HepG2 (cell line): ENCODE results near the gene HS3ST5. TPM values are rescaled to one million over a fixed set of nuclear protein-coding genes. Genes with fewer than 3 reads are reported as not detected.

ENCODE experiments used
- CREB1 ChIP-seq, 2 experiments: fragments of 450-650 bp in 1 of 2; IDR thresholded peaks; 2 replicates each; pipeline ENCODE4 v1.6.1; 2016 to 2017; ENCODE audit warnings: control low read depth in 1 of 2, mild to moderate bottlenecking in 1 of 2, missing compliant biosample characterization in 1 of 2, missing genetic modification characterization in 1 of 2
- HOXA7 ChIP-seq: sonication (generic); formaldehyde crosslinking; IDR thresholded peaks from 2 replicates; pipeline ENCODE4 v1.8.1; 2022; ENCODE audit warnings: mild to moderate bottlenecking, missing genetic modification reagents, moderate library complexity
- RXRA ChIP-seq: sonication (generic); formaldehyde crosslinking; IDR thresholded peaks from 2 replicates; pipeline ENCODE4 v1.5.1; 2020; ENCODE audit warnings: missing genetic modification reagents
- SMAD9 ChIP-seq: sonication (generic); formaldehyde crosslinking; IDR thresholded peaks from 2 replicates; pipeline ENCODE4 v1.5.1; 2020; ENCODE audit warnings: mild to moderate bottlenecking, missing genetic modification reagents
- SMARCC2 ChIP-seq: fragments of 450-650 bp; IDR thresholded peaks from 2 replicates; pipeline ENCODE4 v1.6.1; 2017; ENCODE audit warnings: antibody characterized with exemption, mild to moderate bottlenecking
- ZBTB3 ChIP-seq: sonication (generic); formaldehyde crosslinking; IDR thresholded peaks from 2 replicates; pipeline ENCODE4 v1.4.0; 2020; ENCODE audit warnings: low read depth, mild to moderate bottlenecking, moderate library complexity, missing genetic modification reagents, borderline replicate concordance
- ZNF136 ChIP-seq: sonication (generic); formaldehyde crosslinking; IDR thresholded peaks from 2 replicates; pipeline ENCODE4 v1.8.1; 2022; ENCODE audit warnings: low read depth, mild to moderate bottlenecking, moderate library complexity, missing genetic modification reagents
- ZNF138 ChIP-seq: sonication (generic); formaldehyde crosslinking; IDR thresholded peaks from 2 replicates; pipeline ENCODE4 v1.5.0; 2020; ENCODE audit warnings: mild to moderate bottlenecking, low read depth, missing genetic modification reagents
- ZNF225 ChIP-seq: sonication (generic); formaldehyde crosslinking; IDR thresholded peaks from 2 replicates; pipeline ENCODE4 v1.4.0; 2020; ENCODE audit warnings: mild to moderate bottlenecking, missing genetic modification reagents
- ZNF570 ChIP-seq: sonication (generic); formaldehyde crosslinking; IDR thresholded peaks from 2 replicates; pipeline ENCODE4 v1.4.0; 2020; ENCODE audit warnings: mild to moderate bottlenecking, missing genetic modification reagents, borderline replicate concordance
- ZNF629 ChIP-seq: sonication (generic); formaldehyde crosslinking; conservative IDR thresholded peaks from 2 replicates; pipeline ENCODE4 v1.5.0; 2020; ENCODE audit warnings: missing genetic modification reagents
- polyA plus RNA-seq, 8 experiments: library from polyadenylated mRNA; depleted of rRNA in 3 of 8; stranded (reverse) in 7 of 8; unstranded in 1 of 8; fragments of >200 nt; fragmentation: Illumina TruSeq in 4 of 8; extraction: Trizol in 4 of 8; gene quantifications; 2 replicates each; pipeline versions ENCODE4 v1.2.1 to v1.2.3, GENCODE V29; 2011 to 2016; ENCODE audit warnings: low read depth in 4 of 8, missing spikeins in 1 of 8, mixed read lengths in 1 of 8; ENCODE audit not compliant: insufficient read depth in 1 of 8
- total RNA-seq, 5 experiments: library from RNA; depleted of rRNA; stranded (reverse); fragments of >200 nt; fragmentation: Illumina TruSeq; extraction: Trizol; gene quantifications; 2 replicates each; pipeline ENCODE4 v1.2.3, GENCODE V29; 2016; ENCODE audit warnings: low read depth in 1 of 5
- TF ChIP-seq, protein P1 (sequence below): sonication (generic); formaldehyde crosslinking; IDR thresholded peaks from 2 replicates; pipeline ENCODE4 v1.8.1; 2023; ENCODE audit warnings: missing genetic modification reagents, inconsistent platforms, borderline replicate concordance
- TF ChIP-seq, protein P2 (sequence below): sonication (generic); formaldehyde crosslinking; conservative IDR thresholded peaks from 2 replicates; pipeline ENCODE4 v1.4.0; 2020; ENCODE audit warnings: missing genetic modification reagents
- TF ChIP-seq, protein P3 (sequence below): sonication (generic); formaldehyde crosslinking; IDR thresholded peaks from 2 replicates; pipeline ENCODE4 v1.4.0; 2020; ENCODE audit warnings: mild to moderate bottlenecking, missing genetic modification reagents
- TF ChIP-seq, protein P4 (sequence below): sonication (generic); formaldehyde crosslinking; IDR thresholded peaks from 2 replicates; pipeline ENCODE4 v1.5.1; 2020; ENCODE audit warnings: mild to moderate bottlenecking, missing genetic modification reagents, borderline replicate concordance
- TF ChIP-seq, protein P5 (sequence below), 2 experiments: IDR thresholded peaks; 2 replicates each; pipeline ENCODE4 v1.6.1; 2011 to 2012; ENCODE audit warnings: low read length in 2 of 2, borderline replicate concordance in 1 of 2, low read depth in 1 of 2, mild to moderate bottlenecking in 1 of 2, moderate library complexity in 1 of 2

HS3ST5 gene
- total and polyA plus RNA-seq, 2 of the 13 experiments (the other 11 are each of a cell fraction or from before 2014, with no cell fraction given): 1.1 to 1.6 TPM

DNA sequence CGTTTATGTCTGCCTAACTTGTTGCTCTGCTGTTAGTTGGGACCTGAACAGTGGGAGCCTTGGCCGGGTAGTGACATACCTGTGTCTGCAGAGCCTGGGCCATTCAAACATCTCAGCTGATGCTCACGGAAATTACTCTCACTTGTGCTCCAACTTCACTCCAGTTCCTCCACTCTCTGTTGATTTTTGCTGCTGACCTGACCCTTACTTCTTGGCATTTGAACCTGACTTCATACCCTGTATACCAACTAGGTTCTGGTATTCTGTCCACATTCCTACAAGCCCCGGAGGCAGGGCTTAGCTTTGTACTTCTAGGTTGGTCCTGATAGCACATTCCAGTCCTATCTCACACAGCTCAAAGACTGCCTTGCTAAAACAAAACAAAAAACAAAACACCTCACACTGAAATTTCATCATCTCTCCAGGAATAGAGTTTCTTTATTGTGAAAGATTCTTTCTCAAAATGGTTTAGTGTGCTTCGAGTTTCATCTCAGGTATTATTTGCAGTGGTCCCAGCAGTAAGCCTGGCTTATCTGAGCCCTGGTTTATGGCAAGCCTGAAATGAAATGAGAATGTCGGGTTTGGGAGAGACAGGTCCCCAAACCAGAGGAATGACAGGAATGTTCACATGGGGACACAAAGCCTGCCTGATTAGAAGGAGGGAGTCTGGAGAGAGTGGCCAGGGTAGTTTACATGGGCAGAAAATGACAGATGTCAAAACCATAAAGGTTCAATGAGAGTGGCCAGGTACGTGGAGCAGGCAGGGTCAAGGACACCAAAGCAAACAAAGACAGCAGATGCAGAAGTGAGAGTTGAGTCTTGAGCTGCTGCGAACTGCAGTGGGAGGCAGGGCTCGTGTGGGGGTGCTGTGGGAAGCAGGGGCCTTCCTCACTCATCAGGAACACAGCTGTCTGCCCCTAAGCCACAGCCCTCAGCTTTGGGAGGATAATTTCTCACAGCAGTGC is 197.7 kb downstream of the HS3ST5 start (continued):
- TF ChIP-seq CREB1 (IDR thresholded peaks at IDR 0.05) (no peak), CREB1 (CRISPR knock-in tag; IDR thresholded peaks at IDR 0.05) (no peak), SMAD9 (no peak), ZNF629 (CRISPR knock-in tag) (peak; percentile 19; the same call in 1 of the 2 replicates), ZNF570 (CRISPR knock-in tag) (no peak), HOXA7 (CRISPR knock-in tag) (no peak), RXRA (CRISPR knock-in tag) (peak; percentile 74), ZBTB3 (CRISPR knock-in tag) (no peak), ZNF225 (CRISPR knock-in tag) (no peak), SMARCC2 (no peak), ZNF136 (CRISPR knock-in tag) (peak; percentile 44; the same call in 1 of the 2 replicates), ZNF138 (CRISPR knock-in tag) (no peak)
- TF ChIP-seq, protein P1, sequence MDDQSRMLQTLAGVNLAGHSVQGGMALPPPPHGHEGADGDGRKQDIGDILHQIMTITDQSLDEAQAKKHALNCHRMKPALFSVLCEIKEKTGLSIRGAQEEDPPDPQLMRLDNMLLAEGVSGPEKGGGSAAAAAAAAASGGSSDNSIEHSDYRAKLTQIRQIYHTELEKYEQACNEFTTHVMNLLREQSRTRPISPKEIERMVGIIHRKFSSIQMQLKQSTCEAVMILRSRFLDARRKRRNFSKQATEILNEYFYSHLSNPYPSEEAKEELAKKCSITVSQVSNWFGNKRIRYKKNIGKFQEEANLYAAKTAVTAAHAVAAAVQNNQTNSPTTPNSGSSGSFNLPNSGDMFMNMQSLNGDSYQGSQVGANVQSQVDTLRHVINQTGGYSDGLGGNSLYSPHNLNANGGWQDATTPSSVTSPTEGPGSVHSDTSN (CRISPR knock-in tag): no peak
- TF ChIP-seq, protein P2, sequence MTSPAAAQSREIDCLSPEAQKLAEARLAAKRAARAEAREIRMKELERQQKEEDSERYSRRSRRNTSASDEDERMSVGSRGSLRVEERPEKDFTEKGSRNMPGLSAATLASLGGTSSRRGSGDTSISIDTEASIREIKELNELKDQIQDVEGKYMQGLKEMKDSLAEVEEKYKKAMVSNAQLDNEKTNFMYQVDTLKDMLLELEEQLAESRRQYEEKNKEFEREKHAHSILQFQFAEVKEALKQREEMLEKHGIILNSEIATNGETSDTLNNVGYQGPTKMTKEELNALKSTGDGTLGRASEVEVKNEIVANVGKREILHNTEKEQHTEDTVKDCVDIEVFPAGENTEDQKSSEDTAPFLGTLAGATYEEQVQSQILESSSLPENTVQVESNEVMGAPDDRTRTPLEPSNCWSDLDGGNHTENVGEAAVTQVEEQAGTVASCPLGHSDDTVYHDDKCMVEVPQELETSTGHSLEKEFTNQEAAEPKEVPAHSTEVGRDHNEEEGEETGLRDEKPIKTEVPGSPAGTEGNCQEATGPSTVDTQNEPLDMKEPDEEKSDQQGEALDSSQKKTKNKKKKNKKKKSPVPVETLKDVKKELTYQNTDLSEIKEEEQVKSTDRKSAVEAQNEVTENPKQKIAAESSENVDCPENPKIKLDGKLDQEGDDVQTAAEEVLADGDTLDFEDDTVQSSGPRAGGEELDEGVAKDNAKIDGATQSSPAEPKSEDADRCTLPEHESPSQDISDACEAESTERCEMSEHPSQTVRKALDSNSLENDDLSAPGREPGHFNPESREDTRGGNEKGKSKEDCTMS (CRISPR knock-in tag): no peak
- TF ChIP-seq, protein P3, sequence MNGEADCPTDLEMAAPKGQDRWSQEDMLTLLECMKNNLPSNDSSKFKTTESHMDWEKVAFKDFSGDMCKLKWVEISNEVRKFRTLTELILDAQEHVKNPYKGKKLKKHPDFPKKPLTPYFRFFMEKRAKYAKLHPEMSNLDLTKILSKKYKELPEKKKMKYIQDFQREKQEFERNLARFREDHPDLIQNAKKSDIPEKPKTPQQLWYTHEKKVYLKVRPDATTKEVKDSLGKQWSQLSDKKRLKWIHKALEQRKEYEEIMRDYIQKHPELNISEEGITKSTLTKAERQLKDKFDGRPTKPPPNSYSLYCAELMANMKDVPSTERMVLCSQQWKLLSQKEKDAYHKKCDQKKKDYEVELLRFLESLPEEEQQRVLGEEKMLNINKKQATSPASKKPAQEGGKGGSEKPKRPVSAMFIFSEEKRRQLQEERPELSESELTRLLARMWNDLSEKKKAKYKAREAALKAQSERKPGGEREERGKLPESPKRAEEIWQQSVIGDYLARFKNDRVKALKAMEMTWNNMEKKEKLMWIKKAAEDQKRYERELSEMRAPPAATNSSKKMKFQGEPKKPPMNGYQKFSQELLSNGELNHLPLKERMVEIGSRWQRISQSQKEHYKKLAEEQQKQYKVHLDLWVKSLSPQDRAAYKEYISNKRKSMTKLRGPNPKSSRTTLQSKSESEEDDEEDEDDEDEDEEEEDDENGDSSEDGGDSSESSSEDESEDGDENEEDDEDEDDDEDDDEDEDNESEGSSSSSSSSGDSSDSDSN (CRISPR knock-in tag): no peak
- TF ChIP-seq, protein P4, sequence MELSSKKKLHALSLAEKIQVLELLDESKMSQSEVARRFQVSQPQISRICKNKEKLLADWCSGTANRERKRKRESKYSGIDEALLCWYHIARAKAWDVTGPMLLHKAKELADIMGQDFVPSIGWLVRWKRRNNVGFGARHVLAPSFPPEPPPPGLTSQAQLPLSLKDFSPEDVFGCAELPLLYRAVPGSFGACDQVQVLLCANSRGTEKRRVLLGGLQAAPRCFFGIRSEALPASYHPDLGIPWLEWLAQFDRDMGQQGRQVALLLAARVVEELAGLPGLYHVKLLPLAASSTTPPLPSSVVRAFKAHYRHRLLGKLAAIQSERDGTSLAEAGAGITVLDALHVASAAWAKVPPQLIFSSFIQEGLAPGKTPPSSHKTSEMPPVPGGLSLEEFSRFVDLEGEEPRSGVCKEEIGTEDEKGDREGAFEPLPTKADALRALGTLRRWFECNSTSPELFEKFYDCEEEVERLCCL (CRISPR knock-in tag): no peak
- TF ChIP-seq, protein P5, sequence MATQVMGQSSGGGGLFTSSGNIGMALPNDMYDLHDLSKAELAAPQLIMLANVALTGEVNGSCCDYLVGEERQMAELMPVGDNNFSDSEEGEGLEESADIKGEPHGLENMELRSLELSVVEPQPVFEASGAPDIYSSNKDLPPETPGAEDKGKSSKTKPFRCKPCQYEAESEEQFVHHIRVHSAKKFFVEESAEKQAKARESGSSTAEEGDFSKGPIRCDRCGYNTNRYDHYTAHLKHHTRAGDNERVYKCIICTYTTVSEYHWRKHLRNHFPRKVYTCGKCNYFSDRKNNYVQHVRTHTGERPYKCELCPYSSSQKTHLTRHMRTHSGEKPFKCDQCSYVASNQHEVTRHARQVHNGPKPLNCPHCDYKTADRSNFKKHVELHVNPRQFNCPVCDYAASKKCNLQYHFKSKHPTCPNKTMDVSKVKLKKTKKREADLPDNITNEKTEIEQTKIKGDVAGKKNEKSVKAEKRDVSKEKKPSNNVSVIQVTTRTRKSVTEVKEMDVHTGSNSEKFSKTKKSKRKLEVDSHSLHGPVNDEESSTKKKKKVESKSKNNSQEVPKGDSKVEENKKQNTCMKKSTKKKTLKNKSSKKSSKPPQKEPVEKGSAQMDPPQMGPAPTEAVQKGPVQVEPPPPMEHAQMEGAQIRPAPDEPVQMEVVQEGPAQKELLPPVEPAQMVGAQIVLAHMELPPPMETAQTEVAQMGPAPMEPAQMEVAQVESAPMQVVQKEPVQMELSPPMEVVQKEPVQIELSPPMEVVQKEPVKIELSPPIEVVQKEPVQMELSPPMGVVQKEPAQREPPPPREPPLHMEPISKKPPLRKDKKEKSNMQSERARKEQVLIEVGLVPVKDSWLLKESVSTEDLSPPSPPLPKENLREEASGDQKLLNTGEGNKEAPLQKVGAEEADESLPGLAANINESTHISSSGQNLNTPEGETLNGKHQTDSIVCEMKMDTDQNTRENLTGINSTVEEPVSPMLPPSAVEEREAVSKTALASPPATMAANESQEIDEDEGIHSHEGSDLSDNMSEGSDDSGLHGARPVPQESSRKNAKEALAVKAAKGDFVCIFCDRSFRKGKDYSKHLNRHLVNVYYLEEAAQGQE (IDR thresholded peaks at IDR 0.05; ENCODE audit: borderline replicate concordance in 1 of 2, low read depth in 1 of 2, low read length in 2 of 2): no peak
